GM21717 (cell line): ENCODE results near the gene PPP2R2C.

ENCODE experiments used
- ATAC-seq: cut with Tn5 transposase; IDR thresholded peaks from one replicate; pipeline ENCODE4 v1.9.1; 2021; ENCODE audit warnings: mild to moderate bottlenecking, moderate library complexity; ENCODE audit not compliant: unreplicated experiment

Gene PPP2R2C

GRCh38 chr4:6472387-6473263 is at the start of gene PPP2R2C:
PPP2R2C (minus strand) TSS chr4:6472614; CDS start chr4:6472229, 385 bp downstream.
- ATAC-seq: no peak

- no peak for ATAC-seq
Observed at GRCh38 chr4:6520978-6521377, 48.6 kb upstream of the PPP2R2C start.

- no peak for ATAC-seq
Observed at GRCh38 chr4:6520051-6520636, 47.7 kb upstream of the PPP2R2C start.

GRCh38 chr4:6517171-6517570 is 44.8 kb upstream of the PPP2R2C start:
- ATAC-seq: no peak

GRCh38 chr4:6516762-6517161 is 44.3 kb upstream of the PPP2R2C start:
- ATAC-seq: no peak

- no peak for ATAC-seq
Observed at GRCh38 chr4:6516281-6516680, 43.9 kb upstream of the PPP2R2C start.

GRCh38 chr4:6513678-6514077 is 41.3 kb upstream of the PPP2R2C start:
- no peak for ATAC-seq

- no peak for ATAC-seq
Observed at GRCh38 chr4:6509587-6509986, 37.2 kb upstream of the PPP2R2C start.

GRCh38 chr4:6507345-6507744 is 34.9 kb upstream of the PPP2R2C start:
- ATAC-seq: no peak

- ATAC-seq: no peak
Observed at GRCh38 chr4:6506616-6507140, 34.3 kb upstream of the PPP2R2C start.

GRCh38 chr4:6504900-6505496 is 32.6 kb upstream of the PPP2R2C start:
- no peak for ATAC-seq

GRCh38 chr4:6502747-6503465 is 30.5 kb upstream of the PPP2R2C start:
- ATAC-seq: no peak

GRCh38 chr4:6502147-6502546 is 29.7 kb upstream of the PPP2R2C start:
- ATAC-seq: no peak

- ATAC-seq: no peak
Observed at GRCh38 chr4:6501171-6501570, 28.8 kb upstream of the PPP2R2C start.

GRCh38 chr4:6500481-6501140 is 28.2 kb upstream of the PPP2R2C start:
- ATAC-seq: no peak

GRCh38 chr4:6499238-6499600 is 26.8 kb upstream of the PPP2R2C start:
- ATAC-seq: no peak

- ATAC-seq: no peak
Observed at GRCh38 chr4:6498511-6499237, 26.3 kb upstream of the PPP2R2C start.

GRCh38 chr4:6497796-6498195 is 25.4 kb upstream of the PPP2R2C start:
- ATAC-seq: no peak

GRCh38 chr4:6495736-6496135 is 23.3 kb upstream of the PPP2R2C start:
- no peak for ATAC-seq

GRCh38 chr4:6495296-6495590 is 22.8 kb upstream of the PPP2R2C start:
- no peak for ATAC-seq
